Duodenal mucosa (tissue), 2 donors: Measurements from ENCODE around the gene NEURL2.
A peak's percentile ranks its signal among the peaks of the same experiment; 100 is the strongest.
"Not testable (repeated sequence)": the region's sequence is repeated elsewhere in the genome, so short reads cannot be mapped to it uniquely, and the experiment has no call there.

Experiments used
- H3K27ac ChIP-seq: one replicate; pipeline ENCODE4 v1.7.0; 2013; ENCODE audit warnings: low read depth, low read length
- H3K27me3 ChIP-seq, 2 donors: one replicate each; pipeline ENCODE4 v1.7.0; 2013; ENCODE audit warnings: low read length in 2 of 2, control low read depth in 1 of 2; ENCODE audit not compliant: insufficient read depth in 2 of 2, control insufficient read depth in 1 of 2
- H3K36me3 ChIP-seq, 2 donors: one replicate each; pipeline ENCODE4 v1.7.0; 2013; ENCODE audit warnings: low read length in 2 of 2, control low read depth in 1 of 2; ENCODE audit not compliant: insufficient read depth in 2 of 2, control insufficient read depth in 1 of 2
- H3K4me1 ChIP-seq, 2 donors: one replicate each; pipeline ENCODE4 v1.7.0; 2013; ENCODE audit warnings: low read length in 2 of 2, control low read depth in 1 of 2; ENCODE audit not compliant: insufficient read depth in 2 of 2, control insufficient read depth in 1 of 2
- H3K4me3 ChIP-seq, 2 donors: one replicate each; pipeline ENCODE4 v1.7.0; 2013; ENCODE audit warnings: low read length in 2 of 2, low read depth in 1 of 2
- H3K9ac ChIP-seq, 2 donors: one replicate each; pipeline ENCODE4 v1.7.0; 2013; ENCODE audit warnings: low read length in 2 of 2, low read depth in 1 of 2
- H3K9me3 ChIP-seq, 2 donors: one replicate each; pipeline ENCODE4 v1.7.0; 2013; ENCODE audit warnings: low read length in 2 of 2, control low read depth in 1 of 2; ENCODE audit not compliant: control insufficient read depth in 1 of 2

NEURL2 gene

DNA sequence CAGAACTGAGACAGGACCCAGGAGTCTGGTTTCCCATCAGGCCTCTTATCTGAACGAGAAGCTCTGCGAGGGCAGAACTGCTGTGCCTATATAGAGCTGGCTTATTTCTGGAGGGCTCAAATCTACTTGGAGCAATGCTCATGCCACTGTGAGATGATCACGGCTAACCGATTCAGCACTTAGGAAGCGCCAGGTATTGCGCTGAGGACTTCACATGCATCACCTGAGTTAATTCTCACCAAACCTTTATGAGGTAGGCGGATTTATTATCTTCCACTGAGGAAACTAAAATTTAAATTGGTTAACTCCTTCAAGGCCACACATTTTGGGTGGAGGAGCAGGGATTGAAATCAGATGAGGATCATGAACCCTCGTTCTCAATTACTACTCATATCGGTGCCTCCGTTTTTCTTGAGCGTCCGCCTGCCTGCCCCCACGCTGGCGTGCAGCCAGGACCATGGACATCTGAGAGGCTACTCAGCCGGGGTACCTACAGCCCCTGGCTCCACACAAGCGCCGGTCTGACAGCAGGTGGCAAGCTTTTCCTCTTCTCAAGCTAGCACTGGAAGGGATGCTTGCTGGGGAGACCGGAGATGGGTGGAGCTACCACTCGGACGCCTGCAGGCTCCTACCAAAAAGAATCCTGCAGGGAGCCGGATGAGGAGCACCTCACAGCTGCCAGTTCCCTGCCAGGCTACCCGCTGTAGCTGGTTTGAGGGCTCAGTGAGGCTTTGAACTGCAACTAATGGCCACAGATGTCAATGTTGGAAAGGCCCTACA lies 42.4 kb upstream of the NEURL2 start:
- Histone ChIP-seq H3K9ac (peak overlapping the region; percentile 83 to 100), H3K4me3 (peak overlapping the region; percentile 83 to 94), H3K4me1 (peaks cover 3 to 12% of the 10 kb centered on the region in 2 donors), H3K9me3 (no peaks in the 10 kb centered on the region), H3K27me3 (no peaks in the 10 kb centered on the region), H3K36me3 (peaks cover 12 to 18% of the 10 kb centered on the region in 2 donors), H3K27ac (no peak overlapping the region)

GRCh38 chr20:45931680-45932079 lies 40.7 kb upstream of the NEURL2 start:
- H3K27me3 ChIP-seq, H3K36me3 ChIP-seq, H3K9ac ChIP-seq, H3K27ac ChIP-seq, H3K9me3 ChIP-seq, H3K4me3 ChIP-seq: not testable (repeated sequence)
- peaks cover 3 to 12% of the 10 kb centered on the region in 2 donors for H3K4me1 ChIP-seq

DNA sequence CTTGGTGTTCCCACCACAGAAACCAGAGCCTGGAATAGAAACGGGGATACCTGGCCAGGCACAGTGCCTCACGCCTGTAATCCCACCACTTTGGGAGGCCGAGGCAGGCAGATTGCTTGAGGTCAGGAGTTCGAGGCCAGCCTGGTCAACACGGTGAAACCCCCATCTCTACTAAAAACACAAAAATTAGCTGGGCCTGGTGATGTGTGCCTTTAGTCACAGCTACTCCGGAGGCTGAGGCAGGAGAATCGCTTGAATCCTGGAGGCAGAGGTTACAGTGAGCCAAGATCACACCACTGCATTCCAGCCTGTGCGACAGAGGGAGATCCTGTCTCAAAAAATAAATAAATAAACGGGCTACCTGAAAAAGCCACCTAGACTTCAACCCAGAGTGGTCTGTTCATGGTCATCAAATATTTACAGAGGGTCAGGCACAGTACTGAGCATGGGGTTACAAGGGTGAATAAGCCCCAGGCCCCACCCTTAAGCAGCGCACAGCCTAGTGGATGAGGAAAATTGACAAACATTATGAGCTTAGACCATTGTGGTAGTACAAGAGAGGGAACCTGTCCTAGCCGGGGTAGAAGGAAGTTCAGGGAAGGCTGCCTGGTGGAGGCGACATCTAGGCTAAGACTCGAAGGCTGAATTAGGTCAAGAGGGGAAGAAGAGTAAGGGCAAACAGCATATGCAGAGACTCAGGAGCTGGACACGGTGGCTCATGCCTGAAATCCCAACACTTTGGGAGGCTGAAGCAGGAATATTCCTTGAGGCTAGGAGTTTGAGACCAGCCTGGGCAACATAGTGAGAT lies 36.3 kb upstream of the NEURL2 start:
- H3K27me3 ChIP-seq, result no peaks in the 10 kb centered on the region
- no peak overlapping the region for H3K9ac ChIP-seq
- H3K4me1 ChIP-seq, result peaks cover 0 to 6% of the 10 kb centered on the region in 2 donors
- H3K36me3 ChIP-seq, result no peaks in the 10 kb centered on the region
- H3K9me3 ChIP-seq, result no peaks in the 10 kb centered on the region
- no peak overlapping the region for H3K27ac ChIP-seq
- H3K4me3 ChIP-seq, result no peak overlapping the region

- Histone ChIP-seq H3K9ac (no peak overlapping the region), H3K27me3 (no peaks in the 10 kb centered on the region), H3K9me3 (no peaks in the 10 kb centered on the region), H3K4me1 (peaks cover 0 to 6% of the 10 kb centered on the region in 2 donors), H3K27ac (no peak overlapping the region), H3K4me3 (no peak overlapping the region), H3K36me3 (no peaks in the 10 kb centered on the region)
Observed at GRCh38 chr20:45926731-45927070, 35.7 kb upstream of the NEURL2 start.

- no peak overlapping the region for H3K9ac ChIP-seq
- no peaks in the 10 kb centered on the region for H3K27me3 ChIP-seq
- H3K9me3 ChIP-seq, result no peaks in the 10 kb centered on the region
- no peaks in the 10 kb centered on the region for H3K36me3 ChIP-seq
- no peak overlapping the region for H3K27ac ChIP-seq
- no peak overlapping the region for H3K4me3 ChIP-seq
- peaks cover 0 to 6% of the 10 kb centered on the region in 2 donors for H3K4me1 ChIP-seq
Observed at GRCh38 chr20:45925821-45926506, 35.0 kb upstream of the NEURL2 start.

DNA sequence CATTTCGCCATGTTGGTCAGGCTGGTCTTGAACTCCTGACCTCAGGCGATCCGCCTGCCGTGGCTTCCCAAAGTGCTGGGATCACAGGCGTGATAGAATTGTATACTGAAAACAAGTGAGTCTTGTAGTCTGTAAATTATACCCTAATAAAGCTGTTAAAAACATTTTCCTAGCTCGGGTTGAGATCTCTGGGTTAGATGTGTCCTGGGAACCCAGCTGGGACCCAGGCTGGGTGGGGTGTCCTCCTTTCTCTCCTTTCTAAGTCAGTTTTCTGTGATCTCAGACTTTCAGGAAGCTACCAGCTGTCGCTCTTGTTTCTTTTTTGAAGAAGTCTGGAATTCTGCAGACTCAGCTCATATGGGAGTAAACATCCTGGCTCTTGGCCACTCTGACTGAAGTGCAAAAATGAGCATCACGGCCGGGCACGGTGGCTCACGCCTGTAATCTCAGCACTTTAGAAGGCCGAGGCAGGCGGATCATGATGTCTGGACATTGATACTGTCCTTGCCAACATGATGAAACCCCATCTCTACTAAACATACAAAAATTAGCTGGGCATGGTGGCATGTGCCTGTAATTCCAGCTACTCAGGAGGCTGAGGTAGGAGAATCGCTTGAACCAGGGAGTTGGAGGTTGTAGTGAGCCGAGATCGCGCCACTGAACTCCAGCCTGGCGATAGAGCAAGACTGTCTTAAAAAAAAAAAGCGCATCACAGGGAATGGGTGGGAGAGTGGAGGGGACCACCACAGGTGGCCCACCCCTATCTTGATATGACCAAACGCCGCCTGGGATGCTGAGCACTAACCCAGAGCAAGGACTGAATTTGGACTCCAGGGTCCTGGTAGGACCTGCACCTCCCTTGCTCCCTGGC lies 33.6 kb upstream of the NEURL2 start:
- Histone ChIP-seq H3K36me3 (no peaks in the 10 kb centered on the region), H3K4me3 (no peak overlapping the region), H3K9ac (peak overlapping the region in 1 of 2 donors; percentile 21), H3K9me3 (no peaks in the 10 kb centered on the region), H3K27me3 (no peaks in the 10 kb centered on the region), H3K27ac (no peak overlapping the region), H3K4me1 (peaks cover 0 to 14% of the 10 kb centered on the region in 2 donors)

- no peaks in the 10 kb centered on the region for H3K27me3 ChIP-seq
- H3K9ac ChIP-seq, result no peak overlapping the region
- H3K4me1 ChIP-seq, result peaks cover 5 to 26% of the 10 kb centered on the region in 2 donors
- no peak overlapping the region for H3K4me3 ChIP-seq
- H3K27ac ChIP-seq, result no peak overlapping the region
- H3K36me3 ChIP-seq, result no peaks in the 10 kb centered on the region
- H3K9me3 ChIP-seq, result no peaks in the 10 kb centered on the region
Observed at GRCh38 chr20:45921337-45922189, 30.6 kb upstream of the NEURL2 start.

DNA sequence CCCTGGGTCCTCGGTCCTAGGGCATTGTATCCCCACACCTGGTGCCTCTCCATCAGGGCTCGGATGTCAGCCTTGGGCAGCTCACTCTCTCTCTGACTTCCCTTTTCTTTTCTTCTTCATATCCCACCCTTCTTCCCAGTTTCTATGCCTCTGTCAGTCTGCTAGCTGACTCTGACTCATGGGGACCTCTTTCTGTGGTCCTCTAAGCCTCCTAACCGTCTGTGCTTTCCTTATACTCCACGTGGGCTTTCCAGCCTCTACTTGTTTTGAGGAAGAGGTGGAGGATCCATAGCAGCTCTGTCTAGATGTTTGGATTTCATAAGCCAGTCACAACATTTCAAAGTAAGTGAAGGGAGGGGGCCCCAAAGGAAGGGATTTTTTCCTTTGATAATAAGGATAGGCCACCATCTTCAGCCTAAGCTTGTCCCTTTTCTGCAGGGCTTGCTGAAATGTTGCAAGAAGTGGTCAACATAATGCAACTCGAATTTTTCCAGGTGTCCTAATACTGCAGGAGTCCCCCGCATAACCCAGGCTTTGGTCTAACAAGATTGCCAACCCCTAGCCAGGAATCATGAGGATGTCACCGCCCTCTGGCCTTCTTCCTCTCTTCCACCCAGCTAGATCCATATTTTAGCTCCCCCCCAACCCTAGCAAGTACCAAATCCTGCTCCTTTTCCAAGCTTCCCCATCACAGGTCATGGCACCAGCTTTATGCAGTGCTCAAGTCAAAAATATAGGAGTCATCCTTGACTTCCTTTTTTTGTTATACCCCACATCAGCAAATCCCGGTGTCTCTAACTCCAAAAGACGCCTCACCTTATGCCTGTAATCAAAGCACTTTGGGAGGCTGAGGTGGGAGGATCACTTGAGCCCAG lies 29.7 kb upstream of the NEURL2 start:
- Histone ChIP-seq H3K36me3 (no peaks in the 10 kb centered on the region), H3K27ac (no peak overlapping the region), H3K9ac (no peak overlapping the region), H3K9me3 (no peaks in the 10 kb centered on the region), H3K4me3 (no peak overlapping the region), H3K27me3 (no peaks in the 10 kb centered on the region), H3K4me1 (peaks cover 5 to 26% of the 10 kb centered on the region in 2 donors)
